Activated CD4-positive, alpha-beta T cell treated with anti-CD3 and anti-CD28 coated beads, Interleukin-2, amount 50 U/mL, for 48 hours (primary cell): ENCODE data around the gene GMDS.

Experiments used
- DNase-seq, 2 experiments: peaks; one replicate each; pipeline ENCODE4 v3.0.0-alpha.2; 2020

Gene GMDS

GRCh38 chr6:1724124-1724523 lies 521.3 kb downstream of the GMDS start:
- no peak for DNase-seq

DNA sequence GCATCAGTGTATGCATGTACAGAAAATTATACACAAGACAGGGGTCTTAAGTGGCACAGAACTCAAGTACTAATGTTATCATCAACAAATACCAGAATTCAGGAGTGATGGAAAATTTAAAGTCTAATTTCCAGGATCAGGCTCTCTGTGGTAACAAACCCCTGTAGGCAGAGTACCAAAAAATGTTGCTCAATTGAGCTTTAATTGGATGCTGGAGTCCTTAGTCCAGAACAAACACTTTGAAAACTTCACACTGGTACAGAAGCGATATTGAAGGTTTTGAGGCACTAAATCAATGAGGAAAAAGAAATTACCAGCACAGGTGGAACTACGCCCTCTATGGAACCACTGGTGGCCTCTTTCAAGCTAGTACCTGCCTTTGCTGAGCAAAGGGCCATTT lies 522.6 kb downstream of the GMDS start:
- no peak for DNase-seq

- DNase-seq, result no peak
Measured at GRCh38 chr6:1720620-1721322, 524.6 kb downstream of the GMDS start.

DNA sequence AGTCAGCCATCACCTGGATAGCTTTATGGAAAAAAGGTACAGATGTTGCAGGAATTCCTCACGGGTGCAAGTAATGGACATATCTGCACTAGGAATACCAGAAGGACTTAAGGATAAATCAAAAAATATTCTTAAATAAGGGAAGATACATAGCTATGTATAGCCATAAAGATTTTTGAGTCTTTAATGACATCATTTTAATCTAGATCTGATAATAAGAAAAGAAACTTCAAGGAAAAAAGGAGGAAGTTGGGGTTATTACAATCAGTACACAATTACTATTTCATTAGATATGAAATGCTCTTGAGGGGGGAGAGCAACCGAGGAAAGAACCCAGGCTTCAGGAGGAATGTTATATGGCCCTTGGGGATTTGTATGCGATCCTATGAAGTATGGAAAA lies 525.5 kb downstream of the GMDS start:
- no peak for DNase-seq

DNA sequence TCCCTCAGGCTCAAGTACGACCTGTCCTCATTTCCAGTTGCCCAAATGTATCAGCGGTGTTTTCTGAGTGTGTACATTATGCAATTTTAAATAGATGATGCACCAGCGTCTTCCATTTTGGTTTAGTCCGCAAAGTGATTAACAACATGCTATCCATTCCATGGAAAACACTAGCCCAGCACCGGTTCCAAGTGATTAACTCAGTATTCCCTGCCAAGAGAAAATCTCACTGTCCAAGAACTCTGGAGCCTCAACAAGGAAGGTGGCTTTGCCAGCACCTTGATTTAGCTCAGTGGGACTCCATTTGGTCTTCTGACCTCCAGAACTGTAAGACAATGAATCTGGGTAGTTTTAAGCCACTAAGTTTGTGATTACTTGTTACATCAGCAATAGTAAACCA lies 528.5 kb downstream of the GMDS start:
- no peak for DNase-seq

DNA sequence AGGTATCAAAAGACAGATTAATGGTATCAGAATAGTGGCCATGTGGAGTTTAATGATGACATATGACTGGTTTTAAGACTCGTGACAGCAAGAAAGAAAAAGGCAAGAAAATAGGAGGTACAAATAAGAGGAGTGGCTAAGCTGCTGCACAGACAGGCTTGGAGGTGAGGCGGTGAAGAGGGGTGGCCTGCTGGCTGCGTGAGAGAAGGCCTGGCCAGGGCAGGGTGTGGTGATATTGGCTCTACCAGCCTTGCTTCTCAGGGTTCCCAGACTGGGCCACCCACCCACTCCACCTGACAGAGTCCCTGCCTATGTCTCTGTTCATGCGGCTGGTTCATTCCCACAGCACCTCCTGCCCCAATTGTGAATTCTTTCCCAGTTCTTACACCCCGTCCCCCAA lies 529.0 kb downstream of the GMDS start:
- DNase-seq, result no peak

DNA sequence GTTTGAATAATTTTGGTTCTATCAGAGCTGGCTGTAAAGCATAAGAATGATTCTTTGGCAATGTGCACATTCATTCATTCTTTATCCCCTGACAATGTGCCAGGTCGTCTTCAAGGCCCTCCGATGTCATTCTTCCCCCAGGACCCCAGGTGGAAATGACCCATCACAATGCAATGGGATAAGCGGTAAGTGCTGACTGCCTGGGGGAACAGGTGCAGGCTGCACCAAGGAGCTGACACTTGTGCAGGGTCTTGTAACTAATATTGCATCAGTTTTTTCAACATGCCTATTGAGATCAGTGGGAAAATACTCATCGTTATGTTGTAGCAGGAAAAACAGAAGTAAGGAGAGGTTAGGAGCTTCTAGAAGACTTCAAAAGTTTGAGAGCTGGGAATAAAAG lies 530.1 kb downstream of the GMDS start:
- no peak for DNase-seq

DNA sequence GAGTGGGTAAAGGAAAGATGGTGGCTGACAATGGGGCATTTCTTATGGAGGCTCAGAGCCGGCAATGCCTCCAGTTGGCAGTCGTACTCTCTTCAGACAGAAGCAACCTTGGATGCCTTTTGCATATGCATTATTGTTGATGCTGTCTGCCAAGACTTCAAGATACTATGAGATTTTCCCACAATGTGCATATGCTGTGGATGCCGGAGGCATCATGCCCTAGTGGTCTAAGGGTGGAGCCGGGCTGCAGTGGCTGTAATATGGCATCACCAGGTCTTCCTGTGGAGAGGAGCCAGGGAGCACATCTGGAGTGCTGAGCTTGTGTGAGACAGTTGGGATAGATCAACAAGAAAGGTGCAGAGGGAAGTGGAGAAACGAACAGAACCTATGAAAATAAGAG lies 530.8 kb downstream of the GMDS start:
- no peak for DNase-seq

DNA sequence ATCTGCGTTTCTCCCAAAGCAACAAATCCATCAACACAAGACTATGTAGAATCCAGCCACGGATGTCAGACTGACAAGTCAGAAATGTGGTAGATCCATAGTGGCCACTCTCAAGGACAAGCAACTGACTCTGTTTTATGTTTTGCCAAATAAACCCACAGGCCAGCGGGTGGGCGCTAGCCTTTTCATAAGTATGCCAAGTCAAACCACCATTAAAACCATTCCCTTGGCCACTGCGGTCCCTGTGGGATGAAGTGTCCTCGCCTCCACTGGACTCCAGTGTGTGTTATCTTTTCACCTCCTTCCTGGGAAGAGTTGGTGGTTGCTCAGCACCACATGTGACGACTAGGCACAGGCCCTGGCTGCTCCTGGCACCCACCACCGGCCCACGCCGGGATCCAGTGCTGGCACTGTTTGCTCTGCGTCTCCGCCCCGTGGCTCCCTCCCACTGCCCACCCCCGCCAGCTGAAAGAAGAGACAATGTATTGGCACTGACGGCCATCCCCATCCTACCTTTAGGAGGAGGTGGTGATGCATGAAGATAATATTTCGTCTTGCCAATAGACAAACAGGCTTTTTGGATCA lies 532.3 kb downstream of the GMDS start:
- DNase-seq, result no peak

DNA sequence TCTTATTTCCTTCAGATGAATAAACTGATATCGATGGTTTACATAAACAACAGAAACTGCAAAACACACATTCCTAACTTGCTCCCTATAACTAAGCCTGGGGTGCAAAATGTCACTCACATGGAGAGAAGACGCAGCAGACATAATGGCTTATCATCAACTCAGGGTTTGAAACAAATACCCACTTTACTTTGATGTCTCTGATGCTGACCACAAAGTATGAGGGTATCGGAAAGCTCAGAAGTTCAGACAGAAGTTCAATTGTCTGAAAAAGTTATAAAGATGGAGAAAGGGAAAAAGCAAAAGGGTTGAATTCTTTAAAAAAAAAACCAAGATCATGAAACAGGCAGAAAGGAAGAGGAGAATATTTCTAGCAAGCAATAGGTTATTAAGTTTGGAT lies 533.0 kb downstream of the GMDS start:
- DNase-seq, result no peak

- DNase-seq, result no peak
Measured at GRCh38 chr6:1711136-1711535, 534.3 kb downstream of the GMDS start.

GRCh38 chr6:1709234-1709641 lies 536.2 kb downstream of the GMDS start:
- DNase-seq, result no peak

- DNase-seq, result no peak
Measured at GRCh38 chr6:1708820-1709219, 536.6 kb downstream of the GMDS start.

DNA sequence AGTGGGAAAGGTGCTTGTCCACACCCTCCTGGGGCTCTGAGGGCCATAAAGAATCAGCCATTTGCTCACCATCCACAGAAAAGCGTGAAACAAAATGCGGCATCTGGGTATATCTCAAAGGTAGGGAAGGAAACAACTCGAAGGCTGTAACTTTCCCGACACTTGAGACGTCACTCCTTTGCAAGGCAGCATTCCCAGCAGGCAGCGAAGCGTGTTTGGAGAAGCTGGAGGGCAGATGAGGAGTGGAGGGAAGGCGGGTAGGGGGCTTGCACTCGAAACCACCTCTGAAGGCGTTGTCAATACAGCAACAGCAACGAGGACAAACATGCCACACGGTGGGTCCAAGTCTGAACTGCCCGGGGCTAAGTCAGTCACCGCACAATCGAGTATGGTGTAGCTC lies 537.3 kb downstream of the GMDS start:
- DNase-seq, result no peak

DNA sequence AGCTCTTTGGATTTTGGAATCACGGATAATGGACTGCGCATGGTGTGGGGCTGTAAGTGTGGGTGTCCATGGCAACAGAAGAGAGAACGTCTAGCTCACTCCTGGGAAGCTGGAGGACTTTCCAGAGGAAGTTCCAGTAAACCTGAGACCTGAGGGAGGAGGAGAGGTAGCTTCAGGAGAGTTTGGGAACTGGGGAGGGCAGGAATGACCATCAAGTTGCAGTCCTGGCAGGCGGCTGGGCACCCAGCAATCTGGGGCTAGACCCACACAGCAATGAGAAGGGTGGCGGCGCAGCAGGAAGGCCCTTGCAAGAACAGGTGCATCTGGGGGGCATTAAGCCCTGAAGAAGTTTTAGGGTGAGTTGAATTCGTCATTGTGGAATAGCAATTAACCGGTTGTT lies 539.8 kb downstream of the GMDS start:
- DNase-seq, result no peak

DNA sequence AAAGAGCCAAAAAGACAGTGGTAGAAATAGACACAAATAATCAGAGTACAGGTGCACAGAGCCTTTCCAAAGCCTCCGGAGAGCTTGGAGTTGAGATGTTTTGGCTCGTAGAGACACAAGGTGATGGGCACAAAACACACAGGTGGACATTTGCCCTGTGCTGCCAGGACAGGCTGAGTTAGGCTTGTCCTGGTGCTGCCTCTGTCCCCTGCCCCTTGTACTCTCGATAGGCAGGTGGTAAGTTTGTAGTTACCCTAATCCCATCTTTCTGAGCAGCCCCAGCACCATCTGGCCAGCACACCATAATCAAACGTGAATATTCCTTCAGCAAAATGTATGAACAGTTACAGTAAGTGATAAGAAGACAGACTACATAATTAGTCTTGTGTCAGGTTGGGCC lies 540.2 kb downstream of the GMDS start:
- no peak for DNase-seq

DNA sequence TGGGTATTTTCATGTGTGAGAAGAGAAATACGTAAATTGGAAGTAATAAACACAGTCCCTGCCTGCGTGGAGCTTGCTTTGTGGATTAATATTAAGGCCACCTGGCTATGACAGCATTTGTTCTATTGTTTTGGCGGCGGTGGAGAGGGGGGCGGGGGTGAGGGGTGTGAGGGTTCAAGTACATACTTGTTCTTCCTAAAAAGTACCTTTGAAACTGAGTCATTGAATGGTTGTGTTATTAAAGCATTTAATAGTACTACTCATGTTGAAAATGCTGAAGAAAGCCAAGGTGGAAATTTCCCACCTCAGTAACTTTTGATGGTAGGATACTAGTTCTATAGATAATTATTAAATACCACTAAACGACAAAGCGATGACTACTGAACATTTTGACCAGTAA lies 540.7 kb downstream of the GMDS start:
- DNase-seq, result no peak

DNA sequence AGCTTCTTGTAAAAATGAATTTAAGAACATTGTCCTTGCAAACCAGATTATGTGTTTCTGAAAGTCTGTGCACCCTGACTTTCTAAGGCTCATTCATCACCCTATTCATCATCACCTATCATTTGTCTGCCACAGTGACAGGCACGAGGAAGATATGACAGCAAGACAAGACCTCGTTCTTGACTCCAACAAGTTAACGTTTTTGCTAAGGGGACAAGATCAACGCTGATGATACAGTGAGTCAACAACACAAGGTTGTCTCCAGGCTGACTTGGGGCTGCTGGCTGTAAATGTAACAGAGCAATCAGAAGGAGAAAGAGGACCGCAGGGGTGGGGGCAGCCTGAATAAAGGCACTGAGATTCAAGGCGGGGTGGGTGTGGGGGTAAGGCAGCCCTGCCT lies 541.5 kb downstream of the GMDS start:
- no peak for DNase-seq

DNA sequence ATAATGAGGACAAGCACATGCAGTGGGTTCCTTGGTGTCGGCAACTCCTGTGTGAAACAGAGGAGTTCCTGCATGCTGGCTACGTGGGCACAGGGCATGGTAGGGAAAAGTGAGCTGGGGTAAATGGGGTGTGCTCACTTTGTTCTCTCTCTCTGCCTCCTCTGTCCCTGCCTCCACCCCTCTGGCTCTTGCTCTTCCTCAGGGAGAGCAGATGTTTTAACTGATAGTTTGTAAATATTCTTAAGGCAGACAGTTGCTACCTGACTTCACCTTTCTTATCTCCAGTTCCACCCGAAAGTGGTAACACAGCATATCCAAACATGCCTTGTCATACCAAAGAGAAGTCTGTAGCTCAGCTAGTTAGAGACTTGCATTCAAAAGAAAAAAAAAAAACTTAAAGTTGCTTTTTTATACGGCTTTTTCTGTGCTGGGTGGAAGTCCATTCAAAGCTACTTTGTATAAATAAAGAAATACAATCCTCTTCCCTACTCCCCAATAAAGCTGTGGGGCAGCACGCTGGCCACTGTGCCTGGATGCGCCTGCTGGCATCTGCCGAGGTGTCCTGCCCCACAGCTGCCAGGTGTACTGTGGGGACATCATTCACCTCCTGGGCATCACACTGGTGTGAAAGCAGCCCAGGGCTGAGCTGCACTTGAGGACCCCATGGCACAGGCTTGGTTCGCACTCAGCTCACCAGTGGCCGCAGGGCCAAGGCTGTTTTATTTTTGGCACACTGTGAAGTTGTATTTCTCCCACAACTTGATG lies 542.1 kb downstream of the GMDS start:
- no peak for DNase-seq

GRCh38 chr6:1702580-1703051 lies 542.8 kb downstream of the GMDS start:
- DNase-seq, result no peak

DNA sequence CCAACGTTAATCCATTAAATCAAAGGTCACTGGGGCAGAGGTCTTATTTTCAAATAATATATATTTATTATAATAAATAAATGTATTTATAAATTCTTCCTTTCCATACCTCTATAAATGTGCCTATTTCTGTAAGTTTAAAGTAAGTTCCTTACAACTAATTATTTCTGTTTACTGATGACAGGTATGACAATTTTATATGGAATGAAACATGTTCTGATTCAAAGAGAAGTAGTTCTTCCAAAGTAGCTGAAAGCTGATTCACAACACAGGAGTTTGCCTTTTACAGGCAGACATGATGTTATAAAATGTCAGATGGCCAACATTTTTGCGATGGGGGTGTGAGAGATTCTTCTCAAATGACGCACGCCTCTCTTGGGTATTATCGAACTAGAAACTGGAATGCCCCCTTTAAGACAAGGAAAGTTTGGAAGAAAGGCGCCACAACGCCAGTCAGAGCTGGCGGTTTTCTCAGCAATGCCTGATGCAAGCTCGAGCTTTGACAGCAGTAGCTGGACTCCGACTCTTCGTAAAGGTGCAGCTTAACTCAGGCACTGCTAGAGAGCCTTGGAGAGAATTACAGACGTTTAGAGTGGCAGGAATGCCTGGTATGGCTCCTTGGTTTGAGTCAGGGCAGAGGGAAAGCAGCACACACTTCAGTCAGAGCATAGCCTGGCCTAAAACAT lies 543.6 kb downstream of the GMDS start:
- DNase-seq, result no peak

GRCh38 chr6:1700278-1700967 lies 545.0 kb downstream of the GMDS start:
- no peak for DNase-seq

DNA sequence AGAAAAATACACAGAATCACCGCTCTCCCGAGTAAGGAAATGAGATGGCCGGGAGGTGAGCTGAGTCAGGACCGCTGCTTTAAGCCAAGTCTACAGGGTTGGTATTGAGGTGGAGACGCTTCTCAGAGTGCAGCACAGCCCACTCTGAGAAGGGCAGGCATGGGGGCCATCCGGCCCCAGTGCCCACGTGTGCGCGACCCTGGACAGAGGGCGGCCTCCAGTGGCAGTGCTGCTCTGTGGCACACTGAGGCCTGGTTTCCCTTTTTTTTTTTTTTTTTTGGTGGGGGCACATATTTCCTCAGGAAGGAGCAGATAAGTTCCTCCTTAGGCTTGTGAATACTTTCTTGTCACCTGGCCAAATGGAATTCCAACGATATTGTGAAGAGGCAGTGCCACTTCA lies 546.9 kb downstream of the GMDS start:
- DNase-seq, result no peak
